Measurements from ENCODE around the gene SARDH.
A peak's percentile ranks its signal among the peaks of the same experiment; 100 is the strongest.
"Not testable (repeated sequence)": the region's sequence is repeated elsewhere in the genome, so short reads cannot be mapped to it uniquely, and the experiment has no call there.

Gene SARDH

GRCh38 chr9:133754688-133755227, 16.6 kb upstream of the SARDH start:
- no peak for DNase-seq

DNA sequence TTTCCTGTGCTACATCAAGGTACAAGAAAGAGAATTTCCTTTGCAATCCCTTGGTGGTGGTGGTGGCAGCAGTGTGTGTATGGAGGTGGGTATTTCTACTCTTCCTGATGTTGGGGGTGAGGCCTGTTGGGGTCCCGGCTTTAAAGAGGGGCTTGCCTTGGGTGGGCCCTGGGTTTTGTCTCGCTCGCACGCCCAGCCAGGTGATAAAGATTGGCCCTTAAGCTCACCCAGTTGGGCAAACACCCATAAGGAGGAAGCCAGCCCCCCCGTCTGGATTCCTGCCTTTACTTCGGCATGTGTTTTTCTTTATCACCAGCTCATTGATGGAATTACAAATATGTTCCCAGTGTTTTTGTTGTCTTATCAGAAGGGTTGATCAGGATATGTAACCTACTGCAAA, 16.0 kb upstream of the SARDH start:
- no peak for DNase-seq

- DNase-seq: no peak
Measured at GRCh38 chr9:133752739-133753446, 14.7 kb upstream of the SARDH start.

GRCh38 chr9:133750982-133751649, 13.0 kb upstream of the SARDH start:
- no peak for DNase-seq

- no peak for DNase-seq
Measured at GRCh38 chr9:133747309-133747708, 9.2 kb upstream of the SARDH start.

DNA sequence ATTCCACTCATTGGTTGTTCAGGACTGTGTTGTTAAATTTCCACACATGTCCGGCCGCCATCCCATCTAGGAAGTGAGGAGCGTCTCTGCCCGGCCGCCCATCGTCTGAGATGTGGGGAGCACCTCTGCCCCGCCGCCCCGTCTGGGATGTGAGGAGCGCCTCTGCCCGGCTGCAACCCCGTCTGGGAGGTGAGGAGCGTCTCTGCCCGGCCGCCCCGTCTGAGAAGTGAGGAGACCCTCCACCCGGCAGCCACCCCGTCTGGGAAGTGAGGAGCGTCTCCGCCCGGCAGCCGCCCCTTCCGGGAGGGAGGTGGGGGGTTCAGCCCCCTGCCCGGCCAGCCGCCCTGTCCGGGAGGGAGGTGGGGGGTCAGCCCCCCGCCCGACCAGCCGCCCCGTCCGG, 6.4 kb upstream of the SARDH start:
- DNase-seq: not testable (repeated sequence)

GRCh38 chr9:133742849-133743444, 4.8 kb upstream of the SARDH start:
- peak; percentile 59 for DNase-seq

GRCh38 chr9:133742251-133742650, 4.1 kb upstream of the SARDH start:
- no peak for DNase-seq

- no peak for DNase-seq
Measured at GRCh38 chr9:133741716-133742115, 3.6 kb upstream of the SARDH start.

GRCh38 chr9:133740911-133741310, 2.8 kb upstream of the SARDH start:
- no peak for DNase-seq

GRCh38 chr9:133739408-133740280, 1.5 kb upstream of the SARDH start:
- DNase-seq: no peak

GRCh38 chr9:133738640-133739225, 581 bp upstream of the SARDH start:
- DNase-seq: no peak

GRCh38 chr9:133737071-133737773, 930 bp downstream of the SARDH start:
- no peak for DNase-seq

- DNase-seq: no peak
Measured at GRCh38 chr9:133735931-133736330, 2.2 kb downstream of the SARDH start.

GRCh38 chr9:133735415-133735775, 2.8 kb downstream of the SARDH start:
- DNase-seq: no peak

GRCh38 chr9:133734590-133735414, 3.4 kb downstream of the SARDH start:
- no peak for DNase-seq

- no peak for DNase-seq
Measured at GRCh38 chr9:133733796-133734533, 4.2 kb downstream of the SARDH start.

DNA sequence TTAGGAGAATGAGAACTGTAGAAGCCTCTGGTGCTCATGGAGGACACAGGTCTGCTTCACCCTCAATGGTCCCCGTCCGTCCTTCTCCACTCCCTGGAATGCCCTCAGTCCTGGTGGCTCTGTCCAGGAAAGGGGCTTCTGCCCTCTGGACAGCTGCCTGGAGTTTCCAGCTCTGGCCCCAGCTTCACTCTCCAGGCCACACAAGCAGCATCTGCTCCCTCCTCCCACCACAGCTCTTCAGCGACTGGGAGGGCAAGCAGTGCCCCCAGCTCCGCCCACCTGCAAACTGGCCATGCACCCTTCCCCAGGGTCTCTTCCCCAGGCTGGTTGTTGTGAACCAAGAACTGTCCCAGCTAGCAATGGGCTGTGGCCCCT, 4.7 kb downstream of the SARDH start:
- DNase-seq: no peak

GRCh38 chr9:133732639-133733408, 5.3 kb downstream of the SARDH start:
- no peak for DNase-seq
